Stimulated activated CD4-positive, alpha-beta T cell treated with anti-CD3 and anti-CD28 coated beads, TNF-alpha, amount 100 ng/mL, for 4 hours (primary cell): ENCODE measurements around the gene OSGEP.

Source experiments
- DNase-seq, 3 experiments: peaks; one replicate each; pipeline ENCODE4 v3.0.0-alpha.2; 2020; ENCODE audit warnings: low read depth in 3 of 3

OSGEP gene

GRCh38 chr14:20397511-20397910, 57.1 kb downstream of the OSGEP start:
- no peak for DNase-seq
